HG03558 (cell line): ENCODE measurements around the gene FBXL17.
A peak's percentile ranks its signal among the peaks of the same experiment; 100 is the strongest.

Experiments
- ATAC-seq: cut with Tn5 transposase; IDR thresholded peaks from one replicate; pipeline ENCODE4 v1.9.1; 2021; ENCODE audit warnings: moderate number of reproducible peaks; ENCODE audit not compliant: unreplicated experiment; ENCODE audit errors: extremely low read depth

FBXL17 gene

GRCh38 chr5:108054349-108054748 lies 327.5 kb downstream of the FBXL17 start:
- no peak for ATAC-seq

GRCh38 chr5:108046955-108047670 lies 334.8 kb downstream of the FBXL17 start:
- ATAC-seq: no peak

GRCh38 chr5:108036482-108036881 lies 345.4 kb downstream of the FBXL17 start:
- no peak for ATAC-seq

- ATAC-seq: no peak
Observed at GRCh38 chr5:108028883-108029282, 353.0 kb downstream of the FBXL17 start.

- ATAC-seq: no peak
Observed at GRCh38 chr5:108028412-108028811, 353.5 kb downstream of the FBXL17 start.

- ATAC-seq: no peak
Observed at GRCh38 chr5:108025957-108026356, 355.9 kb downstream of the FBXL17 start.

GRCh38 chr5:108024986-108025385 lies 356.9 kb downstream of the FBXL17 start:
- ATAC-seq: no peak

- ATAC-seq: no peak
Observed at GRCh38 chr5:108016101-108016500, 365.8 kb downstream of the FBXL17 start.

GRCh38 chr5:108006791-108007190 lies 375.1 kb downstream of the FBXL17 start:
- no peak for ATAC-seq

GRCh38 chr5:108003178-108003577 lies 378.7 kb downstream of the FBXL17 start:
- peak; percentile 95 for ATAC-seq

GRCh38 chr5:108001222-108001621 lies 380.7 kb downstream of the FBXL17 start:
- no peak for ATAC-seq

- no peak for ATAC-seq
Observed at GRCh38 chr5:107997338-107997980, 384.4 kb downstream of the FBXL17 start.

GRCh38 chr5:107993341-107993740 lies 388.6 kb downstream of the FBXL17 start:
- ATAC-seq: no peak

- ATAC-seq: no peak
Observed at GRCh38 chr5:107990881-107991810, 390.8 kb downstream of the FBXL17 start.

GRCh38 chr5:107985144-107985543 lies 396.8 kb downstream of the FBXL17 start:
- ATAC-seq: no peak

- no peak for ATAC-seq
Observed at GRCh38 chr5:107982703-107983425, 399.0 kb downstream of the FBXL17 start.

- no peak for ATAC-seq
Observed at GRCh38 chr5:107980923-107981692, 400.8 kb downstream of the FBXL17 start.

GRCh38 chr5:107979900-107980299 lies 402.0 kb downstream of the FBXL17 start:
- ATAC-seq: no peak

GRCh38 chr5:107979291-107979690 lies 402.6 kb downstream of the FBXL17 start:
- ATAC-seq: no peak
